Gastrocnemius medialis (tissue), 4 donors: ENCODE measurements around the gene FGR. TPM values are rescaled to one million over a fixed set of nuclear protein-coding genes. Genes with fewer than 3 reads are reported as not detected.

ENCODE experiments used
- ATAC-seq, 2 donors: fragments of 150-250 bp; one replicate each; pipeline ENCODE4 v1.9.1; 2016
- DNase-seq, 2 donors: peaks; one replicate each; pipeline ENCODE4 v3.0.0-alpha.2; 2019
- H3K27ac ChIP-seq, 4 donors: fragments of 200-600 bp; sonication (generic); 1 replicate in 1 of 4; 2 replicates in 3 of 4; pipeline ENCODE4 v1.5.1; 2016 to 2018; ENCODE audit warnings: mild to moderate bottlenecking in 2 of 4, moderate library complexity in 1 of 4
- H3K27me3 ChIP-seq, 3 donors: fragments of 200-600 bp; sonication (generic) in 2 of 3; 1 replicate in 1 of 3; 2 replicates in 2 of 3; pipeline versions ENCODE4 v1.5.1 to v1.6.0; 2016 to 2019; ENCODE audit warnings: mild to moderate bottlenecking in 1 of 3, moderate library complexity in 1 of 3
- H3K36me3 ChIP-seq, 2 donors: fragments of 200-600 bp; sonication (generic) in 1 of 2; one replicate each; pipeline ENCODE4 v1.5.1; 2017 to 2018
- H3K4me1 ChIP-seq, 2 donors: fragments of 200-600 bp; sonication (generic) in 1 of 2; one replicate each; pipeline ENCODE4 v1.5.1; 2016 to 2017; ENCODE audit warnings: mild to moderate bottlenecking in 2 of 2
- H3K4me3 ChIP-seq, 4 donors: fragments of 200-600 bp; sonication (generic) in 3 of 4; 1 replicate in 1 of 4; 2 replicates in 3 of 4; pipeline ENCODE4 v1.5.1; 2016 to 2019; ENCODE audit warnings: mild to moderate bottlenecking in 2 of 4
- H3K9me3 ChIP-seq, 3 donors: fragments of 200-600 bp; sonication (generic) in 2 of 3; 1 replicate in 1 of 3; 2 replicates in 2 of 3; pipeline ENCODE4 v1.5.1; 2016 to 2019
- CTCF ChIP-seq, 5 experiments: fragments of 450-650 bp in 3 of 5; fragments of 200-600 bp in 2 of 5; sonication (generic) in 2 of 5; IDR thresholded peaks in 4 of 5; conservative IDR thresholded peaks in 1 of 5; 1 replicate in 4 of 5; 2 replicates in 1 of 5; pipeline ENCODE4 v1.5.1; 2016 to 2019; ENCODE audit warnings: antibody characterized with exemption in 5 of 5, mild to moderate bottlenecking in 3 of 5, moderate library complexity in 3 of 5
- POLR2A ChIP-seq, 2 donors: fragments of 450-650 bp; IDR thresholded peaks; one replicate each; pipeline ENCODE4 v1.6.1; 2017; ENCODE audit warnings: antibody characterized with exemption in 2 of 2, mild to moderate bottlenecking in 2 of 2, moderate library complexity in 2 of 2
- in situ Hi-C, 4 donors: fragments of 200-750 bp; cut with MboI; loops; one replicate each; pipeline versions ENCODE4 v1.15.0 to v1.8.0; 2017; ENCODE audit warnings: low sequenced_read_pairs in 4 of 4
- intact Hi-C: fragments of 100-400 bp; cut with DNase I; formaldehyde crosslinking; loops from one replicate; pipeline ENCODE4 v1.15.1; 2023; ENCODE audit warnings: low total_unique reads
- total RNA-seq, 4 donors: library from RNA; depleted of rRNA; stranded (reverse); fragments of >200 nt; gene quantifications; one replicate each; pipeline versions ENCODE4 v1.1.0 to v1.2.3, GENCODE V29; 2016

Gene FGR
- total RNA-seq, 4 donors from 2014 or later = 1.3 to 5.8 (median 4.7) TPM

DNA sequence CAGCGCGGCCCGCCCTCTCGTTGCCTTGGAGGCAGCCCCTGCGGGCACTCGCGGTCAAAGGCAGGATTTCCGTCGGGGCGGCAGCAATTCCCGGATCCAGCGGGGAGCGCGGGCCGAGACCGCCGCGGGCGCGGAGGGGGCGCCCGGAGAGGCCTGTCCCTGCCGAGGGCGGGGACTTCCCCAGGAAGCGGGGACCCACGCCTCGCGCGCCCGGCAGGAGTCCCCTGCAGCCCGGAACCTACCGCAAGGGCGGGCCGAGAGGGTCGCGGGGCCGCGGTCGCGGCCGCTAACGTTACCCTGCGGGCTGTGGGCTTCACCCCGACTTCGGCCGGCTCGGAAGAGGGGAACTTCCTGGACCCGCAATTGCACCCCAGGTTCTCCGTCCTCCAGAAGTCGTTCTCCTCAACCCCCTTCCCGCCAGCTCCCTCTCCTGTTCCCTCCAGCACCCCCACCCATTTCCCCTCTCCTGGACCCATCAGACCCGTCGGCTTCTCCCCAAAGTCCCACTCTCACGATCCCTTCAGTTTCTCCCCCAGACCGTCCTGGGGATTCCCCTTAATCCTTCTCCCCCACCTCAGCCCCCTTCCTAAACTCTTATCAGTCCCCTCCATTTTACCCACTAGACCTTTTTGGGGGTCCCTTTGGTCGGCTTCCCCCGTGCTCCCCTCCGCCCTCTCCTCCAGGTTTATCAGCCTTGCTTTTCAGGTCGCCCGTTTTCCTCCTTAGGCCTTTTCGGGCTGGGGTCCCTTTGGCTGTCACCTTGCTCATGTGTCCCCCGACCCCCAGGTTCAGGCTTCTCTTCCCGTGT, 604 bp downstream of the FGR start:
- Histone ChIP-seq H3K27me3 (peaks cover 14 to 21% (median 21%) of the 10 kb centered on the region in 3 donors), H3K9me3 (no peaks in the 10 kb centered on the region), H3K4me3 (peak overlapping the region; percentile 50 to 57 (median 52)), H3K4me1 (peaks cover 15 to 25% of the 10 kb centered on the region in 2 donors), H3K27ac (peak overlapping the region; percentile 68 to 84 (median 80)), H3K36me3 (no peaks in the 10 kb centered on the region)
- in situ Hi-C loops = no loop called here
- intact Hi-C loops = no loop called here
- DNase-seq (no peak), ATAC-seq (peak in 1 of 2 donors; percentile 10)
- TF ChIP-seq POLR2A (IDR thresholded peaks at IDR 0.05) (peak; percentile 37 to 67), CTCF (IDR thresholded peaks at IDR 0.05 in 4 of 5, conservative IDR thresholded peaks at IDR 0.05 in 1 of 5) (peak in 2 of 5 experiments; percentile 10 to 12)

DNA sequence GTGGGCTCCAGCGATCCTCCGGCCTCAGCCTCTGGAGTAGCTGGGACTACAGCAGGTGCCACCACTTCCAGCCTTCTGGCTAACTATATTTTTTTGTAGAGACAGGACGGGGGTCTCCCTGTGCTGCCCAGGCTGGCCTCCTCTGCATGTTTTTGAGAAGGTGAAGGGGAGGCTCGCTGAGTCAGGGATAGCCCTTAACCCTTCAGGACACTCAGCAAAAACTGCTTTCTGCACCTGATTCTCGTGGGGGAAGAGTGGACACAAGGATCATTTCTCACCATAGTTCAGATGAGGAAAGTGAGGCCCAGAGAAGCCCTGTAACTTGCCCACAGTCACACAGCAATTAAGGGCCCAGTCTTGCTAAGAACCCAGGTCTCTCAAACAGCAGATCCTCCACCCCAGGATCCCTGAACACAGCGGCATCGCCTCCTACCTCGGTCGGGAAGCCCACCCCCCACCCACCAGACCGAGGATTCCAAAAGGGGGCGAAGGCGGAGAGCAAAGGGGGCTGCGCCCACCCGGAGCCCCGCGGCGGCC, 1.3 kb downstream of the FGR start:
- Histone ChIP-seq H3K4me1 (peaks cover 19 to 30% of the 10 kb centered on the region in 2 donors), H3K27me3 (peaks cover 14 to 21% (median 21%) of the 10 kb centered on the region in 3 donors), H3K4me3 (peak overlapping the region; percentile 50 to 57 (median 52)), H3K9me3 (no peaks in the 10 kb centered on the region), H3K36me3 (no peaks in the 10 kb centered on the region), H3K27ac (peak overlapping the region; percentile 68 to 84 (median 80))
- in situ Hi-C loops (no loop called here), intact Hi-C loops (no loop called here)
- no peak for ATAC-seq
- no peak for DNase-seq
- no peak for TF ChIP-seq POLR2A (IDR thresholded peaks at IDR 0.05)
- no peak for TF ChIP-seq CTCF (IDR thresholded peaks at IDR 0.05 in 4 of 5, conservative IDR thresholded peaks at IDR 0.05 in 1 of 5)

DNA sequence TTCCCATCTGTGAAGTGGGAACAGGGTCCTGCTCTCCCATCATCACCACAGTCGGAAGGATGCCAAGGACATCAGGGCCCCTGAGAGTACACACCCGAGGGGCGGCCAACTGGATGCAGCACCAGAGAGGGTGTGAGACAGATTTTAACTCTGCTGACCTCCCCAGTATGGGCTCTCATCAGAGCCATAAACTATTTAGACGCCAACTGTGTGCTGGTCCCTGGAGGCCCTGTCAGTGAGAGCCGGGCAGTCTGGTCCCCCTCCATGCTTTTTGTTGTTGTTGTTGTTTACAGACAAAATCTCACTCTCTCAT, 1.7 kb downstream of the FGR start:
- Histone ChIP-seq H3K27ac (peak overlapping the region; percentile 68 to 84 (median 80)), H3K4me3 (peak overlapping the region in 1 of 4 donors; percentile 53), H3K36me3 (no peaks in the 10 kb centered on the region), H3K4me1 (peaks cover 23 to 33% of the 10 kb centered on the region in 2 donors), H3K9me3 (no peaks in the 10 kb centered on the region), H3K27me3 (peaks cover 14 to 21% (median 21%) of the 10 kb centered on the region in 3 donors)
- DNase-seq = no peak
- no peak for ATAC-seq
- TF ChIP-seq CTCF (IDR thresholded peaks at IDR 0.05 in 4 of 5, conservative IDR thresholded peaks at IDR 0.05 in 1 of 5) (no peak), POLR2A (IDR thresholded peaks at IDR 0.05) (no peak)
- intact Hi-C loops (no loop called here), in situ Hi-C loops (no loop called here)

- DNase-seq = no peak
- H3K27ac ChIP-seq = peak overlapping the region; percentile 68 to 84 (median 80)
- H3K9me3 ChIP-seq = no peaks in the 10 kb centered on the region
- peaks cover 29 to 33% of the 10 kb centered on the region in 2 donors for H3K4me1 ChIP-seq
- ATAC-seq = no peak
- in situ Hi-C loops (no loop called here), intact Hi-C loops (no loop called here)
- no peak for TF ChIP-seq CTCF (IDR thresholded peaks at IDR 0.05 in 4 of 5, conservative IDR thresholded peaks at IDR 0.05 in 1 of 5)
- no peak for TF ChIP-seq POLR2A (IDR thresholded peaks at IDR 0.05)
- H3K36me3 ChIP-seq = no peaks in the 10 kb centered on the region
- peaks cover 14 to 21% (median 21%) of the 10 kb centered on the region in 3 donors for H3K27me3 ChIP-seq
- no peak overlapping the region for H3K4me3 ChIP-seq
Measured at GRCh38 chr1:27632387-27633297, 2.3 kb downstream of the FGR start.
